ENCODE results near the gene SLC2A3.
"Not testable (repeated sequence)": the region's sequence is repeated elsewhere in the genome, so short reads cannot be mapped to it uniquely, and the experiment has no call there.

The SLC2A3 gene

GRCh38 chr12:7951671-7952070, 15.7 kb upstream of the SLC2A3 start:
- DNase-seq (ENCODE audit: low read depth in 2 of 2), result no peak

GRCh38 chr12:7950230-7950943, 14.4 kb upstream of the SLC2A3 start:
- DNase-seq (ENCODE audit: low read depth in 2 of 2), result not testable (repeated sequence)

GRCh38 chr12:7948589-7949260, 12.7 kb upstream of the SLC2A3 start:
- no peak for DNase-seq (ENCODE audit: low read depth in 2 of 2)

GRCh38 chr12:7947011-7947410, 11.0 kb upstream of the SLC2A3 start:
- no peak for DNase-seq (ENCODE audit: low read depth in 2 of 2)

GRCh38 chr12:7944760-7945159, 8.8 kb upstream of the SLC2A3 start:
- not testable (repeated sequence) for DNase-seq (ENCODE audit: low read depth in 2 of 2)

GRCh38 chr12:7940906-7941305, 4.9 kb upstream of the SLC2A3 start:
- no peak for DNase-seq (ENCODE audit: low read depth in 2 of 2)

GRCh38 chr12:7937833-7938506, 2.0 kb upstream of the SLC2A3 start:
- no peak for DNase-seq (ENCODE audit: low read depth in 2 of 2)

- DNase-seq (ENCODE audit: low read depth in 2 of 2), result no peak
These were observed 996 bp downstream of the SLC2A3 start for GRCh38 chr12:7934889-7935492.

GRCh38 chr12:7934091-7934888, 1.7 kb downstream of the SLC2A3 start:
- no peak for DNase-seq (ENCODE audit: low read depth in 2 of 2)

- DNase-seq (ENCODE audit: low read depth in 2 of 2), result peak; percentile 49 to 59
These were observed 2.7 kb downstream of the SLC2A3 start for GRCh38 chr12:7933255-7933726.

- not testable (repeated sequence) for DNase-seq (ENCODE audit: low read depth in 2 of 2)
These were observed 3.3 kb downstream of the SLC2A3 start for GRCh38 chr12:7932599-7933240.

- no peak for DNase-seq (ENCODE audit: low read depth in 2 of 2)
These were observed 6.7 kb downstream of the SLC2A3 start for GRCh38 chr12:7929083-7929792.

GRCh38 chr12:7927470-7927869, 8.5 kb downstream of the SLC2A3 start:
- no peak for DNase-seq (ENCODE audit: low read depth in 2 of 2)

GRCh38 chr12:7926068-7926666, 9.8 kb downstream of the SLC2A3 start:
- not testable (repeated sequence) for DNase-seq (ENCODE audit: low read depth in 2 of 2)

GRCh38 chr12:7923241-7924236, 12.4 kb downstream of the SLC2A3 start:
- no peak for DNase-seq (ENCODE audit: low read depth in 2 of 2)

- not testable (repeated sequence) for DNase-seq (ENCODE audit: low read depth in 2 of 2)
These were observed 14.8 kb downstream of the SLC2A3 start for GRCh38 chr12:7921181-7921580.

- not testable (repeated sequence) for DNase-seq (ENCODE audit: low read depth in 2 of 2)
These were observed 17.8 kb downstream of the SLC2A3 start for GRCh38 chr12:7918268-7918590.

- no peak for DNase-seq (ENCODE audit: low read depth in 2 of 2)
These were observed 18.4 kb downstream of the SLC2A3 start for GRCh38 chr12:7917392-7918267.

Measured in stimulated activated CD8-positive, alpha-beta memory T cell treated with anti-CD3 and anti-CD28 coated beads, Interleukin-2, amount 100 ng/mL, for 48 hours (primary cell).